ENCODE results near the gene DXO. TPM values are rescaled to one million over a fixed set of nuclear protein-coding genes. Genes with fewer than 3 reads are reported as not detected.

DXO gene
- total and polyA plus RNA-seq, 2 of the 13 experiments (the other 11 are each of a cell fraction or from before 2014, with no cell fraction given): 18.6 to 26.2 TPM

GRCh38 chr6:31927242-31927862, 44.6 kb downstream of the DXO start, which contains the start of gene C2:
Gene C2, plus strand, starts transcription at chr6:31927717. Its CDS starts 36 bp downstream, at chr6:31927753.
- BruUV-seq (replicated peaks): no TSS peak
- peak; percentile 99 for FAIRE-seq
- H4K20me1 ChIP-seq (ENCODE audit: insufficient read depth, low read length): no peaks in the 10 kb centered on the region
- peak within 1 kb of the TSS; percentile 69 to 81 (median 72) for H3K4me3 ChIP-seq (replicated peaks in 1 of 3; ENCODE audit: insufficient read depth in 1 of 3, low read depth in 2 of 3, low read length in 3 of 3)
- no peaks in the 10 kb centered on the region for H3K9me3 ChIP-seq (ENCODE audit: low read length)
- H3K9ac ChIP-seq (ENCODE audit: insufficient read depth, low read depth, low read length): peak within 1 kb of the TSS; percentile 85
- no peak within 1 kb of the TSS for H2AFZ ChIP-seq (ENCODE audit: low read length)
- H3K36me3 ChIP-seq (replicated peaks in 1 of 2; ENCODE audit: control insufficient read depth in 1 of 2, insufficient read depth in 2 of 2, low read length in 2 of 2): no peaks in the 10 kb centered on the region; a peak in 1 of 5 replicates
- peak; percentile 89 for ATAC-seq
- in situ Hi-C loops (cut with HindIII; ENCODE audit: extremely low pct_ligation_motif_present, low pct_unique_long_range_greater_than_20kb) (no loop called here), intact Hi-C loops (cut with micrococcal nuclease; ENCODE audit: unreplicated experiment) (loop anchor here (1.0 to 10.0 kb wide), 2 partner anchors 18 to 153 kb away; partner anchors contain the start of gene VWA7)
- WGBS (ENCODE audit: low lambda C conversion rate): under 1% methylated on average over 11 of the region's 11 CpGs
- CTCF ChIA-PET (ENCODE audit: low intra/inter-chr PET ratio, low total read pairs): interaction anchor here (0.9 kb wide), 1 partner anchor 25 kb away, joined by 4 read pairs; no protein-coding TSS in a partner anchor
- no peaks in the 10 kb centered on the region; a peak in 1 of 5 replicates for H3K27me3 ChIP-seq (ENCODE audit: control insufficient read depth in 1 of 2, insufficient read depth in 2 of 2, low read length in 2 of 2)
- peaks cover 29% of the 10 kb centered on the region for H3K79me2 ChIP-seq (ENCODE audit: insufficient read depth, low read length)
- peak within 1 kb of the TSS; percentile 88 for H3K27ac ChIP-seq (ENCODE audit: extremely low read length, insufficient read depth, low read length)
- H3K4me2 ChIP-seq (ENCODE audit: low read depth, low read length): peak within 1 kb of the TSS; percentile 85
- POLR2A ChIA-PET: interaction anchor here (0.6 to 6.1 kb wide), 19 partner anchors 9 to 272 kb away, joined by 3 to 151 read pairs (median 5); partner anchors contain the start of genes APOM, CFB, DXO and HSPA1A
- peaks cover 76% of the 10 kb centered on the region for H3K4me1 ChIP-seq (ENCODE audit: insufficient read depth, low read length)
- DNase-seq (ENCODE audit: low spot score): peak; percentile 96
- TF ChIP-seq ATF7 (IDR thresholded peaks at IDR 0.05) (no peak), ATF7 (CRISPR knock-in tag; IDR thresholded peaks at IDR 0.05) (peak; percentile 63; the same call in 1 of the 2 replicates), TFAP4 (IDR thresholded peaks at IDR 0.05; ENCODE audit: borderline replicate concordance, low read depth) (peak; percentile 74), STAT5B (CRISPR knock-in tag; IDR thresholded peaks at IDR 0.05) (no peak), IKZF5 (CRISPR knock-in tag; IDR thresholded peaks at IDR 0.05) (peak; percentile 96), ZMYM4 (CRISPR knock-in tag; IDR thresholded peaks at IDR 0.05) (peak; percentile 68), CBX5 (CRISPR knock-in tag; IDR thresholded peaks at IDR 0.05; ENCODE audit: borderline replicate concordance) (peak; percentile 86; the same call in 1 of the 2 replicates), TAF1 (CRISPR knock-in tag; IDR thresholded peaks at IDR 0.05) (peak; percentile 54), ZNF160 (CRISPR knock-in tag; IDR thresholded peaks at IDR 0.05) (no peak), MXD4 (CRISPR knock-in tag; IDR thresholded peaks at IDR 0.05) (peak; percentile 94), LBX2 (CRISPR knock-in tag; IDR thresholded peaks at IDR 0.05; ENCODE audit: borderline replicate concordance) (no peak), ZNF20 (CRISPR knock-in tag; IDR thresholded peaks at IDR 0.05) (no peak), KDM2A (CRISPR knock-in tag; IDR thresholded peaks at IDR 0.05; ENCODE audit: borderline replicate concordance, low read depth) (peak; percentile 73), GMEB1 (CRISPR knock-in tag; IDR thresholded peaks at IDR 0.05; ENCODE audit: borderline replicate concordance) (no peak), ZNF7 (CRISPR knock-in tag; IDR thresholded peaks at IDR 0.05) (peak; percentile 73), TMF1 (CRISPR knock-in tag; IDR thresholded peaks at IDR 0.05; ENCODE audit: low read depth) (peak; percentile 73; the same call in 1 of the 2 replicates), PCBP2 (optimal IDR thresholded peaks at IDR 0.05; ENCODE audit: low read depth, low read length, poor library complexity, severe bottlenecking) (no peak)
- TF ChIP-seq, protein P1, sequence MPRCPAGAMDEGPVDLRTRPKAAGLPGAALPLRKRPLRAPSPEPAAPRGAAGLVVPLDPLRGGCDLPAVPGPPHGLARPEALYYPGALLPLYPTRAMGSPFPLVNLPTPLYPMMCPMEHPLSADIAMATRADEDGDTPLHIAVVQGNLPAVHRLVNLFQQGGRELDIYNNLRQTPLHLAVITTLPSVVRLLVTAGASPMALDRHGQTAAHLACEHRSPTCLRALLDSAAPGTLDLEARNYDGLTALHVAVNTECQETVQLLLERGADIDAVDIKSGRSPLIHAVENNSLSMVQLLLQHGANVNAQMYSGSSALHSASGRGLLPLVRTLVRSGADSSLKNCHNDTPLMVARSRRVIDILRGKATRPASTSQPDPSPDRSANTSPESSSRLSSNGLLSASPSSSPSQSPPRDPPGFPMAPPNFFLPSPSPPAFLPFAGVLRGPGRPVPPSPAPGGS (CRISPR knock-in tag; IDR thresholded peaks at IDR 0.05): 0 out of 2 replicates have a peak, but pooled peaks have one; percentile 67
- TF ChIP-seq, protein P2, sequence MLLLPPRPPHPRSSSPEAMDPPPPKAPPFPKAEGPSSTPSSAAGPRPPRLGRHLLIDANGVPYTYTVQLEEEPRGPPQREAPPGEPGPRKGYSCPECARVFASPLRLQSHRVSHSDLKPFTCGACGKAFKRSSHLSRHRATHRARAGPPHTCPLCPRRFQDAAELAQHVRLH (CRISPR knock-in tag; IDR thresholded peaks at IDR 0.05; ENCODE audit: borderline replicate concordance, low read depth): peak; percentile 88; the same call in 1 of the 2 replicates

Data from HepG2 (cell line).